Neural crest cell (in vitro differentiated cells): Measurements from ENCODE around the gene WNT4. TPM values are rescaled to one million over a fixed set of nuclear protein-coding genes. Genes with fewer than 3 reads are reported as not detected.

Source experiments
- DNase-seq: peaks from one replicate; pipeline ENCODE4 v3.0.0; 2021; ENCODE audit warnings: low read depth, mixed read lengths, low spot score
- H3K27ac Mint-ChIP-seq: one replicate; pipeline ENCODE4 v1.8.0; 2021; ENCODE audit warnings: mild to moderate bottlenecking, mixed read lengths; ENCODE audit not compliant: unreplicated experiment
- H3K27me3 Mint-ChIP-seq: 2 replicates; pipeline ENCODE4 v1.8.0; 2021; ENCODE audit warnings: low read depth, mild to moderate bottlenecking, mixed read lengths
- H3K36me3 Mint-ChIP-seq: 2 replicates; pipeline ENCODE4 v1.8.0; 2021; ENCODE audit warnings: low read depth, mild to moderate bottlenecking, mixed read lengths
- H3K4me1 Mint-ChIP-seq: 2 replicates; pipeline ENCODE4 v1.8.0; 2021; ENCODE audit warnings: mixed read lengths
- H3K4me3 Mint-ChIP-seq: one replicate; pipeline ENCODE4 v1.8.0; 2021; ENCODE audit warnings: mild to moderate bottlenecking, mixed read lengths
- H3K9me3 Mint-ChIP-seq: 2 replicates; pipeline ENCODE4 v1.8.0; 2021; ENCODE audit warnings: mixed read lengths
- total RNA-seq: library from RNA; stranded (reverse); gene quantifications from 2 replicates; pipeline ENCODE4 v1.2.1, GENCODE V29; 2021
- TF ChIP-seq, protein P1 (sequence below): fragments of 200-600 bp; sonication (generic); conservative IDR thresholded peaks from 2 replicates; pipeline ENCODE4 v1.5.0; 2021; ENCODE audit warnings: antibody characterized with exemption, mild to moderate bottlenecking

Gene WNT4
- total RNA-seq, 1 donor from 2014 or later = 0.16 TPM

DNA sequence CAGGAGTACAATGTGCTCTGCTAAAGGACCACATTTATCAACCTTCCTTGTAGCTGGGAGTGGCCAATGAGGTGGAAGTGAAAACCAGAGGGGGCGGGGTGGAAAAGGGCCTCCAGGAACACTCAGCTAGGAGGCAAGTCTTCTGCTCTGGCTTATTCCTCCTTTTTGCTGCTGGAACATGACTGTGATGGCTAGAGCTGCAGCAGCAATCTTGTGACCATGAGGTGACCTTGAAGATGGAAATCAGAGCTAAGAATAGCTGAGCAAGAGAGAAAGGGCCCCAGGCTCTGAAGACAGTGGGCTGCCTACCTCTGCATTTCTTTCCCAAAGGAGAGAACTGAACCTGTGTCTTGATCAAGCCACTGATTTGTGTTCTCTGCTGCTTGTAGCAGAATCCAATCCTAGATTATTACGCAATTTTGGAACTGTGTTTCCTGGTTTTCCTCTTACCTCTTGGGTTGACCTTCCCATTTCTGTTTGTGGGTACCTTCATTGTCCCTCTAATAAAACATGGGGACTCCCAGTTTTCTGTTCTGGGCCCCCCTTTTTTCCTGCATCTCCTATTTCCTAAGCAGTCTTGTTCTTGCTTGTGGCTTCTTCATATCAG is 36.4 kb upstream of the WNT4 start:
- peaks cover 3% of the 10 kb centered on the region for H3K9me3 Mint-ChIP-seq

DNA sequence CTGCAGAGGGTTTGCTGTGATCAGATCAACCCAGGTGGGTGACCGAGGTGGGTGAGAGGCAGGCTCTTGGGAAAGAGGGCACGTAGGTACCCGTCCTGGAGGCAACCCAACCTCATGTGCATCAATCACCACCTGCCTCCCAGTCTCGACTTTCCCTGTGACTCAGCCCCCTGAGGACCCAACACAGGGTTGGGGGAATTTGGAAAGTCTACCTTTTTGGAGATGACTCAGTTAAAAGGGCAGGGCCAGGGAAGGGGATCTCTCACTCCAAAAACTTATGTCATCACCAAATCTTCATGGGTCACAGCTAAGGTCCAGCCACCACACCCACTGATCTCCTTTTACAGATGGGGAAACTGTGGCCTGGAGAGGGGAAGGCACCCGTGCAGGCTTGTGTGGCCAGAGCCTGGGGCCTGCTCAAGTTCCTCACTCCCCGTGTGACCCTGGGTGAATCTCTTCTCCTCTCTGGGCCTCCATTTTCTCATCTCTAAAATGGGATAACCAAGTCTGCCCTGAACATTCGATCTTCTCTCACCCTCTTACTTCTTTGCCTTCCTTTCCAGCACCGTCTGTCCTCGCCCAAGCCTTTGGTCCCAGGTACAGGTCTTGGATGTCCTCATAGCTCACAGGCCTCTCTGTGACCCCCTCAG is 34.6 kb upstream of the WNT4 start:
- no peak for DNase-seq
- Mint-ChIP-seq H3K9me3 (peaks cover 3% of the 10 kb centered on the region), H3K36me3 (no peaks in the 10 kb centered on the region), H3K4me1 (no peaks in the 10 kb centered on the region), H3K4me3 (no peak overlapping the region), H3K27me3 (peaks cover 13% of the 10 kb centered on the region), H3K27ac (no peak overlapping the region)
- TF ChIP-seq, protein P1, sequence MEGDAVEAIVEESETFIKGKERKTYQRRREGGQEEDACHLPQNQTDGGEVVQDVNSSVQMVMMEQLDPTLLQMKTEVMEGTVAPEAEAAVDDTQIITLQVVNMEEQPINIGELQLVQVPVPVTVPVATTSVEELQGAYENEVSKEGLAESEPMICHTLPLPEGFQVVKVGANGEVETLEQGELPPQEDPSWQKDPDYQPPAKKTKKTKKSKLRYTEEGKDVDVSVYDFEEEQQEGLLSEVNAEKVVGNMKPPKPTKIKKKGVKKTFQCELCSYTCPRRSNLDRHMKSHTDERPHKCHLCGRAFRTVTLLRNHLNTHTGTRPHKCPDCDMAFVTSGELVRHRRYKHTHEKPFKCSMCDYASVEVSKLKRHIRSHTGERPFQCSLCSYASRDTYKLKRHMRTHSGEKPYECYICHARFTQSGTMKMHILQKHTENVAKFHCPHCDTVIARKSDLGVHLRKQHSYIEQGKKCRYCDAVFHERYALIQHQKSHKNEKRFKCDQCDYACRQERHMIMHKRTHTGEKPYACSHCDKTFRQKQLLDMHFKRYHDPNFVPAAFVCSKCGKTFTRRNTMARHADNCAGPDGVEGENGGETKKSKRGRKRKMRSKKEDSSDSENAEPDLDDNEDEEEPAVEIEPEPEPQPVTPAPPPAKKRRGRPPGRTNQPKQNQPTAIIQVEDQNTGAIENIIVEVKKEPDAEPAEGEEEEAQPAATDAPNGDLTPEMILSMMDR = no peak

More for the DNA sequence above, 36.4 kb upstream of the WNT4 start:
- no peaks in the 10 kb centered on the region for H3K4me1 Mint-ChIP-seq
- H3K27me3 Mint-ChIP-seq = peaks cover 17% of the 10 kb centered on the region
- H3K36me3 Mint-ChIP-seq = no peaks in the 10 kb centered on the region
- TF ChIP-seq, protein P1 = no peak
- no peak overlapping the region for H3K4me3 Mint-ChIP-seq
- H3K27ac Mint-ChIP-seq = no peak overlapping the region
- DNase-seq = no peak

DNA sequence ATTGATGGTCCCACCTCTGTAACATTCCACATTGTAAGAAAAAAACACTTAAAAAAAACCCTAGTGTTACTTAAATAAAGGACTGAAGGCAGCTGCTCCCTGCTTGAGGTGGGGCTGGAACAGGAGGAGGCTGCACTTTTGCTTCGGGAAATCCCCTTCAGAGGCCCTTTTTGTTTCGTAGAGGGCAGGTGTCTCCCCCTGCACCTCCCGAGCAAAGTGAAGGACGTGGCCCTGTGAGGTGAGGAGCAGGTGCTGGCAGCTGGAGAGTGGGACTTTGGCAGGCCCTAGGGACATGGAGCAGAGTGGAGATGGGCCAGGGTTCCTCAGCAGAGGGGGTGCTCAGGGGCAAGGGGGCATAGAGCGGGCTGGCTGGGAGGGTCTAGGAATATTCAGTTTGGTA is 33.4 kb upstream of the WNT4 start:
- TF ChIP-seq, protein P1 = no peak
- Mint-ChIP-seq H3K27me3 (peaks cover 3% of the 10 kb centered on the region), H3K4me1 (no peaks in the 10 kb centered on the region), H3K36me3 (no peaks in the 10 kb centered on the region), H3K9me3 (peaks cover 3% of the 10 kb centered on the region), H3K4me3 (no peak overlapping the region), H3K27ac (no peak overlapping the region)
- DNase-seq = no peak

DNA sequence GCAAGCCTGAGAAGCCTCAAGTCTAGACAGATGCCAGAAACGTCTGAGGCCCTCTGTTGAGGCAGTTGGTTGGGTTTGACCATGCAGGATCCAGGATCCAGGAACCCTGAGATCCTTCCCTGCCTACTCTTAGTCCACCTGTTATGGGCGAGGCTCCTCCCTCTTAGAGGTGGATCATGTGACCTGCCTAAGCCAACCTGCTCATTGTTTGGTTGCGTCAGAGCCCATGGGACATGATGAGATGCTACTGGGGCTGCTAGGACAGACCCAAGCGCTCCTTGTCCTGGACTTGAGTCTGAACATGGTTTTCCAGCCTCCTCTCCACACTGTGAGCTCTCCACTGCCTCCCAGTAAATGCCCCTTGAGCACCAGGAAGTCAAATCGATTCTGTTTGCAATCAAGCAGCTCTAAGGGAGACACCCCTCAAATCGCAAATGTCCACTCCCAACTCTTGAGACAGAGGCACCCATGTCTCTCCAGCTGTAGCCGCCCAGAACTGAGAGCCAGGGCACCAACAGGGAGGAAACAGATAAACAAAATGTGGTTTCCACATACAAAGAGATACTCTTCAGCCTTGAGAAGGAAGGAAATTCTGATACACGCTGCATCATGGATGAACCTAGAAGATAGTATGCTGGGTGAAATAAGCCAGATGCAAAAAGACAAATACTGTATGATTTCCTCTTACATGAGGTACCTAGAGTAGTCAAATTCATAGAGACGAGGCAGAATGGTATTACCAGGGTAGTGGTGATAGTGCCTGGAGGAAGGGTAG is 31.7 kb upstream of the WNT4 start:
- Mint-ChIP-seq H3K36me3 (no peaks in the 10 kb centered on the region), H3K27me3 (peaks cover 5% of the 10 kb centered on the region), H3K4me1 (no peaks in the 10 kb centered on the region), H3K4me3 (no peak overlapping the region), H3K27ac (peak overlapping the region; percentile 72), H3K9me3 (peaks cover under 1% of the 10 kb centered on the region)
- no peak for DNase-seq
- TF ChIP-seq, protein P1 = no peak

DNA sequence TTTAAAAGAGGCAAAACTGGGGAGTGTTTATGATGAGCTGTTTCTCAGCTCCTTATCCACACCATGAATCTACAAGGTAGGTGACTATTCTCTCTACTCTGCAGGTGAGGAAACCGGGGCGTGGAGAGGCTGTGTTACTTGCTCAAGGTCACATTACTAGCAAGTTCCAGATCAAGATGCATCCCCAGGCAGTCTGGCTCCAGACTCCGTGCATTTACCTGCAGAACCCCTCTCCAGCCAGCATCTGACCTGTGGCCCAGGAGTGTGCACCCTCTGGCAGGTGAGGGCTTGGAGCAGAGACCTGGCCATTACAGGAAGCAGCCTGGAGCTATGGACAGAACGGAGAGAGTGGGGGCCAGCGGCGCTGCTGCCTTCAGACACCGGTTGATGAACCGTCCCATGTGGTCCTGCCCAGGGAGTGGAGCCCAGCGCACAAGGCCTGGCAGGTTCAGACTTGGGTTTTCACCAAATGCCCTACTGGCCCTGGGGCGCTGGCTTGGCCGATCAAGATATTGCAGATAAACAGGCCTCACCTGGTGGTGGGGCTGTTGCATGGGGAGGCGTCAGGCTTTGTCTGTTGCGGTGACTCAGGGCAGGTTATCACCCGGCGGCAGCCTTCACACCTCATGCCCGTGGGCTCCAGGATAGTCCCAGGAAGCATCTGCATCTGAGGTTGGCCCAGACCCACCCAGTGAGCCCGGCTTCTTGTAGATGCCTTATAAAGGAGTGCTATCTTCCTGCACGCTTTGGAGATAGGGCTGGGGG is 29.2 kb upstream of the WNT4 start:
- no peak for DNase-seq
- H3K27me3 Mint-ChIP-seq = peaks cover 4% of the 10 kb centered on the region
- no peaks in the 10 kb centered on the region for H3K36me3 Mint-ChIP-seq
- no peak overlapping the region for H3K4me3 Mint-ChIP-seq
- no peak overlapping the region for H3K27ac Mint-ChIP-seq
- no peaks in the 10 kb centered on the region for H3K9me3 Mint-ChIP-seq
- TF ChIP-seq, protein P1 = no peak
- H3K4me1 Mint-ChIP-seq = no peaks in the 10 kb centered on the region
